Ammon's horn (tissue), 1 donor: Measurements from ENCODE around the gene PICK1.

Experiments
- DNase-seq: peaks from one replicate; pipeline ENCODE4 v3.0.0-alpha.2; 2016; ENCODE audit warnings: low spot score

The PICK1 gene

GRCh38 chr22:38089474-38089851 is 32.3 kb downstream of the PICK1 start:
- no peak for DNase-seq

DNA sequence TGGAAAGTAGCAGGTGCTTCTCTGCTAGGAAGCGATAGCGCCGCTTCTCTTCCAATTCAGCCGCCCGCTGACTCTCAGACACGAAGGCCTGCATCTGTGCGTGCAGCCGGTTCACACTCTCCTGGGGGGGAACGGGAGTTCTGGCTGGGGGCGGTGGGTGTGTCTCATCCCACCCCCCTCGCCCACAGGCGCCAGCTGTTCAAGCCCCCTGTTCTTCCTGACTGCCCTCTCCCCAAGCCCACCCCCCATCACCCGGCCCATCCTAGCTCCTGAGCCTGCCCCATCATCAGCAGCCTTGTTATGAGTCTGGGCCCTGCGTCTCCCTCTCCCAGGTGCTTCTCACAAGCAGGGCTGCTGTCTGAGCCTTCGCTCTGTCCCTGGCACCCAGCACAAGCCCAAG is 39.9 kb downstream of the PICK1 start:
- no peak for DNase-seq

GRCh38 chr22:38097557-38098409 is 40.6 kb downstream of the PICK1 start:
- DNase-seq, result no peak

GRCh38 chr22:38098410-38099249 is 41.4 kb downstream of the PICK1 start:
- no peak for DNase-seq

GRCh38 chr22:38103641-38104040 is 46.4 kb downstream of the PICK1 start:
- DNase-seq, result no peak

GRCh38 chr22:38104084-38104483 is 46.9 kb downstream of the PICK1 start:
- no peak for DNase-seq

DNA sequence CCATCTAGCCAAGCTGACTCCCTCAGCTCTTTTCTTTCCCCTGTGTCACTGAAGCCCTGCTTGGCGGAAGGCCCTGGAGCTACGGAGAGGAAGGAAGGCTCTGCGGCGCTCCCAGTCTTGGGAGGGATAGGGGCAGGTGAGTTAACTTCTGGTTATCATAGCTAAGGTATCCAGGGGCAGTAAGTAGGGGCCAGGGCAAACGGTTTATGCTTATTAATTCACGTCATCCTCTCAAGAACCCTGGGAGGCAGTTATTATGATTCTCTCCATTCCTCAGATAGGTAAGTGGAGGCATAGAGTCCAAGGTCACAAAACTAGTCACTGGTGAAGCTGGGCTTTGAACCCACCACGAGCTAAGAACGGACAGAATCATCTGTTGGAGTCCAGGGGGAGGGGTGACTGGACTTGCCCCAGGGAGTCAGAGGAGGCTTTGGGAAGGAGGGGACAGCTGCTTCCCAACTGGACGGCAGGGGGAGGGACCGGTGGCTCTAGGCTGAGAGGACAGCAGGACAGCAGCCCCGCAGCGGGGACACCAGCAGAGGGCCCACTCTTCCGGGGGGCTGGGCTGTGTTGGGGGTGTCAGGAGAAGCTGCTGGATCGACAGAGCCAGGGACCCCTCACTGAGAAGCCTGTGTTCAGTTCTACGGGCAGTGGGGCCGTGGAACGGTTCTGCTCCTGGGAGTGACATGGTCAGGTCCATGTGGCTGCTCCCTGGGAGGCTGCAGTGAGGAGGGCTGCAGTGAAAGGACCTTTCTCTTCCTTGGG is 49.8 kb downstream of the PICK1 start:
- no peak for DNase-seq

GRCh38 chr22:38107692-38108515 is 50.7 kb downstream of the PICK1 start:
- DNase-seq, result no peak

DNA sequence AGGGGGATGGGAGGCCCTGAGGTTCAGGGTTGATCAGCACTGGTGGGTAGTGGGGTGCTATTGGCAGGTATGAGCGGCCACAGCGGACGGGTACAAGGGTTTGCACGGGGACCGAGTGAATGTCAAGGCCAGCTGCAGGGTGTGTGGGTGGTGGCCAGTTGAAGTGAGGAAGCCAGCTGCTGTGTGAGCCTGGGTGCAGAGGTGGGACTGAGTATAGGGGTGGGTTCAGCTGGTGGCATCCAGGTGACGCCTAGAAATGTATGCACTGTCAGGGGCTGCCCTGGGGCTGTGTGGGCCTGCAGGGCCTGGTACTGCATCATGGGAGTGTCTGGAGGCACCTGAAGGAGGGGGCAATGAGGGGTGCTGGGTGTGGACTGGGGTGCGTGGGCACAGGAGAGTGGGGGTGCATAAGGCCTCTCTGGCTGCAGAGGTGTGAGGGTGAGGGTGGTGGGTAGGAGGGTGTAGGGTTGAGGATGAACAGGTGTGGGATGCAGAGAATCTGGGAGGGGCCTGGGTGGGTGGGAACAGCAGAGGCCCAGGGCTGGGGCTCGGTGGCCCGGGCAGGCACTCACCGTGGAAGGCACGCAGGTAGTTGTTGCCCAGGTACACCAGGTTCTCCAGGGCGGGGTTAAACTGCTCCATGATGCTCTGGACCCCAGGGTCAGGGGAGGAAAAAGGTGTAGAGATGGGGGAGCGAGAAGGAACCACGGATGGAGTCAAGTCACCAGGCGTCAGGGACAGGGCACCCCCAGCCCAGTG is 51.5 kb downstream of the PICK1 start:
- DNase-seq, result no peak

DNA sequence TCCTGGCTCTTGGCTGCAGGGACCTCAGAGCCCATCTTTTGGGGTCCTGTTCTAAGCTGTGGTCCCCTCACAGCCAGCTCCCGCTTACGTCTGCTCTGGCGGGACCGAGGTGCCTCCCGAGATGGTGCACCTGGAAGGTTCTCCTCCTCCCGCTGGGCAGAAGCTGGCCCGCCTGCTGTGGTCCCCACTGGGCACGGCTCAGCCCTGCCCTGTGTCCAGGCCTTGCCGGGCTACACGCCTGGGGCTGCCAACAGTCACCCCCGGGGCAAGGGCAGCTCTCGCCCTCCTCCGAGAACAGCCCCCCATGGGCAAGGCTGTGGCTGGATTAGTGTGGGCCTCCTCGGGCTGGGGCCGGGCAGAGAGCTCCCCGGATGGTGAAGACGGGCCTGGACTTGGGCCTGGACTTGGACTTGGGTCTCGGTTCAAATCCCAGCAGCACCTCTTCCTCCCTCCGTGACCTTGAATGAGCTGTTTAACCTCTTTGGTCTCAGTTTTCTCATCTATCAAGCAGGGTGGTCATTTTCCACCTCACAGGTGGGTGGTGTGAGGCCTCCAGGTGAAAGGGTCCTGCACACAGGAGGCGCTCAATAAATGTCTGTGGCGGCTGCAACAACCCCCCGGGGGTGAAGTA is 52.3 kb downstream of the PICK1 start:
- DNase-seq, result no peak

DNA sequence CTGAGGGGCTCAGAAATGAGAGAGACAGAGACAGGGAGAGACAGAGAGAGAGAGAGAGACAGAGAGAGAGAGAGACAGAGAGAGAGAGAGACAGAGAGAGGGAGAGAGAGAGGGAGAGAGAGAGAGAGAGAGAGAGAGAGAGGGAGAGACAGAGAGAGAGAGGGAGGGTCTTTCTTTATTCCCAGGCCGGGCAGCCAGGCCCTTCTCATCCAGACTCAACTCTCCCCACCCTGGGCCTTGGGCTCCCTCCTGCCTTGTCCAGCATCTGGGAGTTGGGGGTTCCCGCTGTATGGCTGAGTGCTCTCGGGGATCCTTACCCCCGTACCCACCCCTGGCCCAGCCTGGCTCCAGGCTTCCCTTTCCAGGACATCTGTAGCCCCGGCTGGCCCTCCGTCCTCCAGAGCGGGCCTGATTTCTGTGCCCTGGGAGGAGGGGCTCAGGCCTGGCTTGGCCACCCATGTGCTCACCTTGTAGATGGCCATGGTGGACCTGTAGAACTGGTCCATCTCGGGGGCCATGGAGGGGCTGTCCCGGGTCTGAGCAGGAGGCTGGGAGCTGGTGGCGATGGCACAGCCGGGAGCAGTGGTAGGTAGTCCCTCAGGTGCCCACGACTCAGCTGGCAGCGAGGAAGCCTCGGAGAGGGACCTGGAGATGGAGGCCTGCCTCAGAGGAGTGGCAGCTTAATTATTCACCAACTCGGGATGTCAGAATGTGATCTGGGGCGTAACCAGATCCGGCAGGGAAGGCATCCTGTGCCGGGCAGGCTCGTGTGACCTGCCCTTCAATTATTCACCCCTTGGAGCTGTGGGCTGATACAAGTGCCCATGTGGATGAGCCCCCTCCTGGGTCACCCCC is 53.0 kb downstream of the PICK1 start, which contains the start of gene BAIAP2L2:
Gene BAIAP2L2, minus strand, starts transcription at position 677 of the 855 bp plus-strand sequence. Its CDS starts 159 bp downstream, at position 518.
- no peak for DNase-seq

DNA sequence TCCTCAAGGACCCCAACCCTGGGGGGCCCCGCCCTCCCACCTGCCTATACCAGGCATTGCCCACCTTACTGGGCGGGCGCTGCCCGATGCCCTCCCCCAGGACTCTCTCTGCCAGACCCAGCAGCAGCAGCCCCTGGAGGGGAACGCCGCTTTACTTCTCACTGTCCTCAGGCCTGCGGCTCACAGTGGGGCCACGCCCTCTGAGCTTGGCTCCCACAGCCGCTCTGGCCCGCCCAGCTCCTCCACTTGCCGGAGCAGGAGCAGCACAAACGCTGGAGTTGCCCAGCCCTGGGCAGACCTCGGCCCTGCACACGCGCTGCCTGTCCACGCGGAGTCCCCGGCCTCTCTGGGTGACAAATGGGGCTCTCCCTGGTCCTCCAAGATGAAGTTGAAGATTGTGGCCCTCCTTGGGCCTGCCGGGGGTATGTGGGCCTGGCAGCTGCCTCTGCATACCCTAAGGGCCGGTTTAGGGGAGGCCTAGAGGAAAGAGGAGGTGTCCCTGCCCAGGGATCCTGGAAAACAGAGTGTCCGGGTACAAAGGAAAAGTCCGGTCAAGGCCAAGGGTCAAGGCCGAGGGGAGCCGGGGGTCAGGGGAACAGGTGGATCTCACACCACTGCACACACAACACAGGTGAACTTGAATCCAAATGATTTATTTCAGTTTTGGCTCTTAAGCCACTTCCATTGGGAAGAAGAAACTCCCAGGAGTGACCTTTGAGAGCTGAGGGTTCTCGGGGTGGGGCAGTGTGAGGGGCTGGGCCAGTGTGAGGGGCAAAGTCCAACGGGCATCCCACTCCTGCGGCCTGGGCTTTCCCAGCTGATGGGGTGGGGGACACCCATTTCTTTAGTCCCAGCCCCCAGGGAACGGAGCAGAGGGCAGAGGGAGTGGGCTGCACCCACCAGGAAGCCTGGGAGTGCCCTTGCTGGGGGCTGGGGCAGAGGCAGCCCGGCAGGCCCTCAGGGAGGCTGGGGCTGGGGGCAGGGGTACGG is 54.0 kb downstream of the PICK1 start:
- no peak for DNase-seq

- DNase-seq, result no peak
These were observed 54.7 kb downstream of the PICK1 start for GRCh38 chr22:38111925-38112355.

- no peak for DNase-seq
These were observed 55.2 kb downstream of the PICK1 start for GRCh38 chr22:38112381-38112780.

GRCh38 chr22:38114484-38115398 is 57.5 kb downstream of the PICK1 start:
- DNase-seq, result peak; percentile 87

DNA sequence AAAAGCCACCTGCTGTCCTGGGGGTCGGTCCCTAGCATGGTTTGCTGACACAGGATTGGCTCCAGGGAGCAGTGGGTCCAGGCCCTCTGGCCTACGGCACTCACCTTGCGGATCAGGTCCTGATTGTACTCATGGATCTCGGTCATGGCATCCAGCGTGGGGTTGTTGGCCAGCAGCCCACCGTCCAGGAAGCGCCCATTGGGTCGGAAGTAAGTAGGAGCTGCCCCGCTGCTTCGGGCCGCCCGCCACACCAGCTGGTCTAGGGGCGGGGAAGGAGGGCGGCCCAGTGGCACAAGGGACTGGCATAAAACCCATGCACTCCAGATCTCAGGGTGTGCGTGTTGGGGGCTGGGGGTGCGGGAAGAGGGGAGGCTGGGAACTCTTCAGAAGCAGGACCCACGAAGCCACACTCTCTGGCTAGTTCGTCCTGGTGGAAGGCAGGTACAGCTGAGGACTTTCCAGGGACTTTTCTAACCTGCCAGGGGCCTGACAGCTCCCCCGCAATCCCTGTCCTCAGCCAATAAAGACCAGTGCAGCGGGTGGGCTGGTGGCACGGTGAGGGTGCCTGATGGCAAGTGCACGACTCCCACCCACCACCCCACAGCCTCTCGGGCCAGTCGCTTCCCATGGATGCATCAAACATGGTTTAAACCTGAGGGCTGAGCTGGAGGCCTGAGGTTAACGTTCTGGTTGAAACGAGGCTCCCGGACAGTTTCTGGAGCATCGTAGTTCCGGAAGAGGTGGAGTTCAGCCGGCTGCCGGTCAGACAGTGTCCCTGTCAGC is 58.4 kb downstream of the PICK1 start:
- no peak for DNase-seq
